ENCODE data around the gene MGAT4A.

The MGAT4A gene

DNA sequence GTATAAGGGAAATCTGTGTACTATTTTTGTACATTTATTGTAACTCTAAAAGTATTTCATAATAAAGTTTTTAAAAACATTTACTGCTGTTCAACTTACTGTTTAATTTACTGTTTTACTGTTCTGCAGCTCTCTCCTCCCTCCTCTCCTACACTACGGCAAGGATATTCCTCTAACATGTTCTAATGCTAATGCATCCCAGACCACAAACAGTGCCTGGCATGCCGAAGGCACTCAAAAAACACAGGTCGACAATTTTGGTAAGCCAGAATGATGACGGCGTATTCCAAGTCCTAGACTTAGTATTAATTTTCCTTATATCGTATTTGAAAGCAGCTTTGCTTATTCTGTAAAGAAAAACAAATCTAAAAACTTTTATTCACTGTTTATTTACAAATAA, 13.3 kb downstream of the MGAT4A start:
- Histone ChIP-seq H3K23ac (ENCODE audit: low read depth, low read length, poor library complexity) (no peak overlapping the region), H4K91ac (ENCODE audit: low read depth, low read length, poor library complexity) (no peak overlapping the region), H2BK5ac (ENCODE audit: low read length) (no peak overlapping the region), H3K79me1 (ENCODE audit: low read depth, low read length) (no peaks in the 10 kb centered on the region), H3K4me2 (ENCODE audit: insufficient read depth, low read length, poor library complexity, severe bottlenecking) (no peak overlapping the region), H2BK12ac (ENCODE audit: low read length) (no peak overlapping the region), H3K4ac (ENCODE audit: low read length) (no peak overlapping the region), H2BK120ac (ENCODE audit: low read depth, low read length) (no peak overlapping the region), H2AFZ (ENCODE audit: low read length) (no peak overlapping the region), H3K36me3 (replicated peaks in 1 of 2; ENCODE audit: control insufficient read depth in 2 of 2, insufficient read depth in 2 of 2, low read length in 2 of 2) (no peaks in the 10 kb centered on the region), H3K9ac (ENCODE audit: low read depth, low read length, poor library complexity) (no peak overlapping the region), H2BK15ac (ENCODE audit: low read length) (no peak overlapping the region), H3K4me3 (ENCODE audit: low read length in 2 of 2) (no peak overlapping the region), H3K18ac (ENCODE audit: low read length) (no peak overlapping the region), H3K14ac (ENCODE audit: low read length) (no peak overlapping the region), H3K9me3 (replicated peaks in 1 of 2; ENCODE audit: control insufficient read depth in 2 of 2, insufficient read depth in 1 of 2, low read depth in 1 of 2, low read length in 2 of 2) (peaks cover 0 to 9% of the 10 kb centered on the region in 2 donors), H3K27ac (replicated peaks; ENCODE audit: low read length) (no peak overlapping the region), H3K27me3 (ENCODE audit: control insufficient read depth in 3 of 3, insufficient read depth in 3 of 3, low read depth in 1 of 3, low read length in 3 of 3) (no peaks in the 10 kb centered on the region), H4K8ac (ENCODE audit: low read depth, low read length) (no peak overlapping the region), H2AK5ac (ENCODE audit: low read depth, low read length) (no peak overlapping the region), H3K4me1 (ENCODE audit: control insufficient read depth in 2 of 2, insufficient read depth in 1 of 2, low read depth in 1 of 2, low read length in 2 of 2) (no peaks in the 10 kb centered on the region)
- DNase-seq (ENCODE audit: low spot score) = no peak
- whole genome bisulfite sequencing, 2 donors (ENCODE audit: extremely low coverage in 2 of 2, insufficient read length in 2 of 2, insufficient replicate concordance in 1 of 2) = no CpG with 5 or more reads among the region's 6 CpGs

GRCh38 chr2:98716786-98717185, 14.1 kb downstream of the MGAT4A start:
- no peak overlapping the region for H4K8ac ChIP-seq (ENCODE audit: low read depth, low read length)
- H2BK5ac ChIP-seq (ENCODE audit: low read length) = no peak overlapping the region
- H4K91ac ChIP-seq (ENCODE audit: low read depth, low read length, poor library complexity) = no peak overlapping the region
- H2AFZ ChIP-seq (ENCODE audit: low read length) = no peak overlapping the region
- H3K27ac ChIP-seq (replicated peaks; ENCODE audit: low read length) = no peak overlapping the region
- no peak overlapping the region for H3K4ac ChIP-seq (ENCODE audit: low read length)
- no peaks in the 10 kb centered on the region for H3K79me1 ChIP-seq (ENCODE audit: low read depth, low read length)
- H2AK5ac ChIP-seq (ENCODE audit: low read depth, low read length) = no peak overlapping the region
- H3K36me3 ChIP-seq (replicated peaks in 1 of 2; ENCODE audit: control insufficient read depth in 2 of 2, insufficient read depth in 2 of 2, low read length in 2 of 2) = no peaks in the 10 kb centered on the region
- H3K9ac ChIP-seq (ENCODE audit: low read depth, low read length, poor library complexity) = no peak overlapping the region
- H3K4me3 ChIP-seq (ENCODE audit: low read length in 2 of 2) = no peak overlapping the region
- no peak for DNase-seq (ENCODE audit: low spot score)
- H3K18ac ChIP-seq (ENCODE audit: low read length) = no peak overlapping the region
- no peak overlapping the region for H2BK12ac ChIP-seq (ENCODE audit: low read length)
- H2BK15ac ChIP-seq (ENCODE audit: low read length) = no peak overlapping the region
- no peak overlapping the region for H2BK120ac ChIP-seq (ENCODE audit: low read depth, low read length)
- no peak overlapping the region for H3K4me2 ChIP-seq (ENCODE audit: insufficient read depth, low read length, poor library complexity, severe bottlenecking)
- H3K23ac ChIP-seq (ENCODE audit: low read depth, low read length, poor library complexity) = no peak overlapping the region
- no peaks in the 10 kb centered on the region for H3K4me1 ChIP-seq (ENCODE audit: control insufficient read depth in 2 of 2, insufficient read depth in 1 of 2, low read depth in 1 of 2, low read length in 2 of 2)
- whole genome bisulfite sequencing, 2 donors (ENCODE audit: extremely low coverage in 2 of 2, insufficient read length in 2 of 2, insufficient replicate concordance in 1 of 2) = no CpG with 5 or more reads among the region's 5 CpGs
- peaks cover 0 to 9% of the 10 kb centered on the region in 2 donors for H3K9me3 ChIP-seq (replicated peaks in 1 of 2; ENCODE audit: control insufficient read depth in 2 of 2, insufficient read depth in 1 of 2, low read depth in 1 of 2, low read length in 2 of 2)
- no peak overlapping the region for H3K14ac ChIP-seq (ENCODE audit: low read length)
- no peaks in the 10 kb centered on the region for H3K27me3 ChIP-seq (ENCODE audit: control insufficient read depth in 3 of 3, insufficient read depth in 3 of 3, low read depth in 1 of 3, low read length in 3 of 3)

- no peak overlapping the region for H2BK15ac ChIP-seq (ENCODE audit: low read length)
- no peak overlapping the region for H3K18ac ChIP-seq (ENCODE audit: low read length)
- no peak overlapping the region for H3K14ac ChIP-seq (ENCODE audit: low read length)
- H3K9ac ChIP-seq (ENCODE audit: low read depth, low read length, poor library complexity) = no peak overlapping the region
- no peak overlapping the region for H2AK5ac ChIP-seq (ENCODE audit: low read depth, low read length)
- H3K4ac ChIP-seq (ENCODE audit: low read length) = no peak overlapping the region
- no peak overlapping the region for H3K23ac ChIP-seq (ENCODE audit: low read depth, low read length, poor library complexity)
- peaks cover 0 to 8% of the 10 kb centered on the region in 2 donors for H3K9me3 ChIP-seq (replicated peaks in 1 of 2; ENCODE audit: control insufficient read depth in 2 of 2, insufficient read depth in 1 of 2, low read depth in 1 of 2, low read length in 2 of 2)
- H3K27me3 ChIP-seq (ENCODE audit: control insufficient read depth in 3 of 3, insufficient read depth in 3 of 3, low read depth in 1 of 3, low read length in 3 of 3) = no peaks in the 10 kb centered on the region
- H2BK12ac ChIP-seq (ENCODE audit: low read length) = no peak overlapping the region
- no peak overlapping the region for H3K4me3 ChIP-seq (ENCODE audit: low read length in 2 of 2)
- no CpG with 5 or more reads among the region's 9 CpGs for WGBS, 2 donors (ENCODE audit: extremely low coverage in 2 of 2, insufficient read length in 2 of 2, insufficient replicate concordance in 1 of 2)
- no peak overlapping the region for H4K91ac ChIP-seq (ENCODE audit: low read depth, low read length, poor library complexity)
- no peak overlapping the region for H3K4me2 ChIP-seq (ENCODE audit: insufficient read depth, low read length, poor library complexity, severe bottlenecking)
- H2BK120ac ChIP-seq (ENCODE audit: low read depth, low read length) = no peak overlapping the region
- H2BK5ac ChIP-seq (ENCODE audit: low read length) = no peak overlapping the region
- DNase-seq (ENCODE audit: low spot score) = no peak
- H3K36me3 ChIP-seq (replicated peaks in 1 of 2; ENCODE audit: control insufficient read depth in 2 of 2, insufficient read depth in 2 of 2, low read length in 2 of 2) = no peaks in the 10 kb centered on the region
- no peaks in the 10 kb centered on the region for H3K79me1 ChIP-seq (ENCODE audit: low read depth, low read length)
- no peak overlapping the region for H2AFZ ChIP-seq (ENCODE audit: low read length)
- H3K27ac ChIP-seq (replicated peaks; ENCODE audit: low read length) = no peak overlapping the region
- H3K4me1 ChIP-seq (ENCODE audit: control insufficient read depth in 2 of 2, insufficient read depth in 1 of 2, low read depth in 1 of 2, low read length in 2 of 2) = no peaks in the 10 kb centered on the region
- no peak overlapping the region for H4K8ac ChIP-seq (ENCODE audit: low read depth, low read length)
Measured at GRCh38 chr2:98715812-98716451, 15.0 kb downstream of the MGAT4A start.

- Histone ChIP-seq H3K27ac (replicated peaks; ENCODE audit: low read length) (no peak overlapping the region), H3K27me3 (ENCODE audit: control insufficient read depth in 3 of 3, insufficient read depth in 3 of 3, low read depth in 1 of 3, low read length in 3 of 3) (no peaks in the 10 kb centered on the region), H3K4me3 (ENCODE audit: low read length in 2 of 2) (no peak overlapping the region), H3K4ac (ENCODE audit: low read length) (no peak overlapping the region), H3K9ac (ENCODE audit: low read depth, low read length, poor library complexity) (no peak overlapping the region), H2AFZ (ENCODE audit: low read length) (no peak overlapping the region), H2BK15ac (ENCODE audit: low read length) (no peak overlapping the region), H2BK5ac (ENCODE audit: low read length) (no peak overlapping the region), H3K14ac (ENCODE audit: low read length) (no peak overlapping the region), H3K4me2 (ENCODE audit: insufficient read depth, low read length, poor library complexity, severe bottlenecking) (no peak overlapping the region), H3K79me1 (ENCODE audit: low read depth, low read length) (no peaks in the 10 kb centered on the region), H2BK120ac (ENCODE audit: low read depth, low read length) (no peak overlapping the region), H3K36me3 (replicated peaks in 1 of 2; ENCODE audit: control insufficient read depth in 2 of 2, insufficient read depth in 2 of 2, low read length in 2 of 2) (no peaks in the 10 kb centered on the region), H3K23ac (ENCODE audit: low read depth, low read length, poor library complexity) (no peak overlapping the region), H3K18ac (ENCODE audit: low read length) (no peak overlapping the region), H4K91ac (ENCODE audit: low read depth, low read length, poor library complexity) (no peak overlapping the region), H3K4me1 (ENCODE audit: control insufficient read depth in 2 of 2, insufficient read depth in 1 of 2, low read depth in 1 of 2, low read length in 2 of 2) (no peaks in the 10 kb centered on the region), H3K9me3 (replicated peaks in 1 of 2; ENCODE audit: control insufficient read depth in 2 of 2, insufficient read depth in 1 of 2, low read depth in 1 of 2, low read length in 2 of 2) (no peaks in the 10 kb centered on the region), H2BK12ac (ENCODE audit: low read length) (no peak overlapping the region), H4K8ac (ENCODE audit: low read depth, low read length) (no peak overlapping the region), H2AK5ac (ENCODE audit: low read depth, low read length) (no peak overlapping the region)
- whole genome bisulfite sequencing, 2 donors (ENCODE audit: extremely low coverage in 2 of 2, insufficient read length in 2 of 2, insufficient replicate concordance in 1 of 2) = no CpG with 5 or more reads among the region's 4 CpGs
- DNase-seq (ENCODE audit: low spot score) = no peak
Measured at GRCh38 chr2:98713332-98714015, 17.5 kb downstream of the MGAT4A start.

Measured in neuronal stem cell (in vitro differentiated cells).